HCT116 (cell line): ENCODE measurements around the gene CFAP45. TPM values are rescaled to one million over a fixed set of nuclear protein-coding genes. Genes with fewer than 3 reads are reported as not detected.

Experiments used
- ATAC-seq: fragments of 200-7000 bp; cut with Tn5 transposase; 2 replicates; pipeline ENCODE4 v1.9.1; 2020; ENCODE audit warnings: mild to moderate bottlenecking, moderate library complexity
- BruUV-seq: library from RNA; stranded (reverse); fragments of 400-500 nt; replicated peaks from 2 replicates; lab custom pipeline; 2021; lab: Mats Ljungman, UMichigan
- CTCF ChIA-PET: fragments of 300-600 bp; sonication (Branson Sonifier 250); formaldehyde crosslinking; loops from one replicate; lab custom pipeline; 2021; ENCODE audit warnings: antibody characterized with exemption; lab: Charles Lee
- POLR2A ChIA-PET: fragments of 300-600, 350-600 bp; sonication (Branson Sonifier 250); formaldehyde crosslinking; loops from one replicate; lab custom pipeline; 2021; ENCODE audit warnings: antibody characterized with exemption; lab: Charles Lee
- RAD21 ChIA-PET, 2 experiments: fragments of 300-600 bp; sonication (Branson Sonifier 250); formaldehyde crosslinking; loops; one replicate each; lab custom pipeline; 2023; ENCODE audit warnings: low total read pairs in 2 of 2; ENCODE audit not compliant: uncharacterized antibody in 2 of 2, unreplicated experiment in 2 of 2, low non-redundant PET in 1 of 2; lab: Charles Lee
- DNase-seq: peaks from one replicate; pipeline ENCODE4 v3.0.0-alpha.2; 2010; ENCODE audit warnings: low read depth, low spot score
- H2AFZ ChIP-seq: fragments of 200-600 bp; shearing (Covaris generic), sonication (generic); 2 replicates; pipeline ENCODE4 v1.6.1; 2017; ENCODE audit warnings: low read depth, mixed run types, mixed read lengths, antibody characterized with exemption, low read length; ENCODE audit not compliant: poor library complexity, severe bottlenecking
- H3K27ac ChIP-seq: 2 replicates; pipeline ENCODE4 v1.5.1; 2012; ENCODE audit warnings: low read depth, low read length
- H3K27me3 ChIP-seq: fragments of 200-600 bp; sonication (generic); 2 replicates; pipeline ENCODE4 v1.6.1; 2016; ENCODE audit warnings: mixed run types, low read length, mixed read lengths; ENCODE audit not compliant: insufficient read depth
- H3K36me3 ChIP-seq, 2 experiments: fragments of 200-500 bp in 1 of 2; fragments of 200-600 bp in 1 of 2; sonication (Bioruptor generic) in 1 of 2; sonication (generic) in 1 of 2; 2 replicates each; pipeline versions ENCODE4 v1.5.1 to v1.6.1; 2014 to 2016; ENCODE audit warnings: low read length in 2 of 2, inconsistent platforms in 1 of 2, mixed read lengths in 1 of 2, mixed run types in 1 of 2; ENCODE audit not compliant: insufficient read depth in 2 of 2, control insufficient read depth in 1 of 2
- H3K4me1 ChIP-seq, 2 experiments: fragments of 200-600 bp in 1 of 2; sonication (generic) in 1 of 2; 2 replicates each; pipeline versions ENCODE4 v1.5.1 to v1.6.1; 2012 to 2017; ENCODE audit warnings: low read length in 2 of 2, inconsistent platforms in 1 of 2, mild to moderate bottlenecking in 1 of 2, mixed read lengths in 1 of 2, mixed run types in 1 of 2, moderate library complexity in 1 of 2; ENCODE audit not compliant: insufficient read depth in 2 of 2, control insufficient read depth in 1 of 2
- H3K4me2 ChIP-seq: fragments of 200-600 bp; sonication (generic); 2 replicates; pipeline ENCODE4 v1.6.1; 2017; ENCODE audit warnings: mixed run types, low read length, mixed read lengths
- H3K4me3 ChIP-seq, 2 experiments: fragments of 200-600 bp in 1 of 2; sonication (generic) in 1 of 2; replicated peaks in 1 of 2; 2 replicates each; pipeline ENCODE4 v1.5.1; 2011 to 2016; ENCODE audit warnings: low read length in 2 of 2, control low read depth in 1 of 2, low read depth in 1 of 2, mild to moderate bottlenecking in 1 of 2, mixed read lengths in 1 of 2, mixed run types in 1 of 2
- H3K79me2 ChIP-seq: fragments of 200-600 bp; sonication (generic); 2 replicates; pipeline ENCODE4 v1.6.1; 2017; ENCODE audit warnings: mild to moderate bottlenecking, mixed run types, low read length, moderate library complexity, mixed read lengths; ENCODE audit not compliant: insufficient read depth
- H3K9ac ChIP-seq: fragments of 200-600 bp; sonication (generic); 2 replicates; pipeline ENCODE4 v1.6.1; 2016; ENCODE audit warnings: low read length, mixed read lengths
- H3K9me2 ChIP-seq: fragments of 200-600 bp; sonication (generic), shearing (Covaris generic); 2 replicates; pipeline ENCODE4 v1.6.1; 2017; ENCODE audit warnings: mixed run types, mild to moderate bottlenecking, moderate library complexity; ENCODE audit not compliant: insufficient read depth
- H3K9me3 ChIP-seq, 2 experiments: fragments of 200-500 bp in 1 of 2; fragments of 200-600 bp in 1 of 2; sonication (Bioruptor generic) in 1 of 2; sonication (generic) in 1 of 2; 2 replicates each; pipeline ENCODE4 v1.6.1; 2014 to 2017; ENCODE audit warnings: low read length in 2 of 2, mixed read lengths in 2 of 2, inconsistent platforms in 1 of 2, low read depth in 1 of 2, mild to moderate bottlenecking in 1 of 2, mixed run types in 1 of 2, moderate library complexity in 1 of 2; ENCODE audit not compliant: control insufficient read depth in 1 of 2, insufficient read depth in 1 of 2
- H4K20me1 ChIP-seq: fragments of 200-600 bp; sonication (generic), shearing (Covaris generic); 2 replicates; pipeline ENCODE4 v1.6.1; 2017; ENCODE audit warnings: mixed run types, mild to moderate bottlenecking, moderate library complexity; ENCODE audit not compliant: insufficient read depth
- ATF3 ChIP-seq: IDR thresholded peaks from 2 replicates; pipeline ENCODE4 v1.6.1; 2012
- CEBPB ChIP-seq: IDR thresholded peaks from 2 replicates; pipeline ENCODE4 v1.6.1; 2012; ENCODE audit warnings: low read depth
- CTCF ChIP-seq, 3 experiments: fragments of 200-600 bp in 1 of 3; sonication (generic) in 1 of 3; IDR thresholded peaks in 2 of 3; conservative IDR thresholded peaks in 1 of 3; 2 replicates each; pipeline ENCODE4 v1.5.1; 2012 to 2017; ENCODE audit warnings: low read depth in 2 of 3, low read length in 2 of 3, antibody characterized with exemption in 1 of 3, borderline replicate concordance in 1 of 3, control low read depth in 1 of 3, mild to moderate bottlenecking in 1 of 3, mixed read lengths in 1 of 3, mixed run types in 1 of 3, moderate library complexity in 1 of 3; ENCODE audit not compliant: insufficient read depth in 1 of 3
- EGR1 ChIP-seq: IDR thresholded peaks from 2 replicates; pipeline ENCODE4 v1.6.1; 2012; ENCODE audit warnings: low read depth
- ELF1 ChIP-seq: IDR thresholded peaks from 2 replicates; pipeline ENCODE4 v1.6.1; 2012; ENCODE audit warnings: low read depth, borderline replicate concordance
- EZH2 ChIP-seq: fragments of 200-600 bp; sonication (generic); IDR thresholded peaks from 2 replicates; pipeline ENCODE4 v1.6.1; 2017; ENCODE audit warnings: antibody characterized with exemption, mixed run types
- EZH2phosphoT487 ChIP-seq: fragments of 200-600 bp; IDR thresholded peaks from 2 replicates; pipeline ENCODE4 v1.6.1; 2018; ENCODE audit warnings: antibody characterized with exemption, borderline replicate concordance
- FOSL1 ChIP-seq: IDR thresholded peaks from 2 replicates; pipeline ENCODE4 v1.6.1; 2012; ENCODE audit warnings: low read depth
- JUND ChIP-seq: IDR thresholded peaks from 2 replicates; pipeline ENCODE4 v1.6.1; 2012
- POLR2AphosphoS5 ChIP-seq: IDR thresholded peaks from 2 replicates; pipeline ENCODE4 v1.6.1; 2011; ENCODE audit warnings: mild to moderate bottlenecking, low read depth, low read length, moderate library complexity
- RAD21 ChIP-seq: IDR thresholded peaks from 2 replicates; pipeline ENCODE4 v1.6.1; 2012; ENCODE audit warnings: low read depth, mild to moderate bottlenecking
- SIN3A ChIP-seq: IDR thresholded peaks from 2 replicates; pipeline ENCODE4 v1.6.1; 2012; ENCODE audit warnings: low read depth
- SRF ChIP-seq: IDR thresholded peaks from 2 replicates; pipeline ENCODE4 v1.6.1; 2012; ENCODE audit warnings: low read depth
- YY1 ChIP-seq: IDR thresholded peaks from 2 replicates; pipeline ENCODE4 v1.6.1; 2011; ENCODE audit warnings: low read length, low read depth, moderate library complexity, mild to moderate bottlenecking; ENCODE audit not compliant: insufficient replicate concordance; ENCODE audit errors: extremely low read depth
- ZFX ChIP-seq: fragments of 450-650 bp; IDR thresholded peaks from 2 replicates; pipeline ENCODE4 v1.6.1; 2017
- ZNF274 ChIP-seq: fragments of 200-500 bp; sonication (Bioruptor generic); IDR thresholded peaks from 2 replicates; pipeline ENCODE4 v1.6.1; 2014; ENCODE audit warnings: mild to moderate bottlenecking, low read depth, low read length, inconsistent platforms
- intact Hi-C: fragments of 100-400 bp; cut with micrococcal nuclease; formaldehyde crosslinking; loops from 2 replicates; pipeline ENCODE4 v1.10.0; 2022
- total RNA-seq: library from RNA; stranded (reverse); gene quantifications from one replicate; pipeline ENCODE4 v1.2.1, GENCODE V29; 2021; ENCODE audit not compliant: unreplicated experiment
- TF ChIP-seq, protein P1 (sequence below): IDR thresholded peaks from 2 replicates; pipeline ENCODE4 v1.6.1; 2011; ENCODE audit warnings: mild to moderate bottlenecking, low read length, moderate library complexity; ENCODE audit not compliant: insufficient replicate concordance; ENCODE audit errors: extremely low read depth

CFAP45 gene
- total RNA-seq, 1 experiment from 2014 or later, result 0.59 TPM

DNA sequence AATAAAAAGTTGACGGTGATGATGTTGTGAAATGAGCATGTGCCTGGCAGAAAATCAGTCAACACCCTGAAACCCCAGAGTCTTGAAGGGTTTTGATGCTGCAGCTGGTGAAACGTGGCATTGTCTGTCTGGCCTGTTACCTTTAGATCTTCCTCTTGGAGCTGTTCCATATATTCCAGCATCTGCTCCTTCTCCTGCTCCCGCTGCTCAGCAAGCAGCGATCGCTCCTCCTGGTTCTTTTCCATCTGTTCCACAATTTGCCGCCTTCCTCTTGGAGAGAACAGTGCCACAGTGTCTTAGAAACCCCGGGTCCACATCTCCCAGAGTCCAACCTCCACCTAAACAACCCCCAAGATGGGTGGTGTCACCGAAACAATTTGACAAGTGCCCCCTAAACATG is 15.7 kb downstream of the CFAP45 start:
- Histone ChIP-seq H3K9ac (no peak overlapping the region), H3K4me3 (no peak overlapping the region), H3K27ac (no peak overlapping the region), H3K4me2 (no peak overlapping the region), H2AFZ (no peak overlapping the region), H3K36me3 (no peaks in the 10 kb centered on the region), H3K27me3 (no peaks in the 10 kb centered on the region), H3K4me1 (peaks cover 21 to 41% of the 10 kb centered on the region in 2 experiments), H3K79me2 (no peaks in the 10 kb centered on the region), H3K9me3 (no peaks in the 10 kb centered on the region), H3K9me2 (no peaks in the 10 kb centered on the region), H4K20me1 (no peaks in the 10 kb centered on the region)
- ATAC-seq, result no peak
- ChIA-PET CTCF (no interaction called here), POLR2A (no interaction called here), RAD21 (no interaction called here)
- BruUV-seq, result no TSS peak
- no peak for TF ChIP-seq ZNF274
- TF ChIP-seq EZH2, result no peak
- no peak for TF ChIP-seq JUND
- no peak for TF ChIP-seq ELF1
- TF ChIP-seq, protein P1, sequence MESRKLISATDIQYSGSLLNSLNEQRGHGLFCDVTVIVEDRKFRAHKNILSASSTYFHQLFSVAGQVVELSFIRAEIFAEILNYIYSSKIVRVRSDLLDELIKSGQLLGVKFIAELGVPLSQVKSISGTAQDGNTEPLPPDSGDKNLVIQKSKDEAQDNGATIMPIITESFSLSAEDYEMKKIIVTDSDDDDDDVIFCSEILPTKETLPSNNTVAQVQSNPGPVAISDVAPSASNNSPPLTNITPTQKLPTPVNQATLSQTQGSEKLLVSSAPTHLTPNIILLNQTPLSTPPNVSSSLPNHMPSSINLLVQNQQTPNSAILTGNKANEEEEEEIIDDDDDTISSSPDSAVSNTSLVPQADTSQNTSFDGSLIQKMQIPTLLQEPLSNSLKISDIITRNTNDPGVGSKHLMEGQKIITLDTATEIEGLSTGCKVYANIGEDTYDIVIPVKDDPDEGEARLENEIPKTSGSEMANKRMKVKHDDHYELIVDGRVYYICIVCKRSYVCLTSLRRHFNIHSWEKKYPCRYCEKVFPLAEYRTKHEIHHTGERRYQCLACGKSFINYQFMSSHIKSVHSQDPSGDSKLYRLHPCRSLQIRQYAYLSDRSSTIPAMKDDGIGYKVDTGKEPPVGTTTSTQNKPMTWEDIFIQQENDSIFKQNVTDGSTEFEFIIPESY, result no peak
- TF ChIP-seq RAD21, result no peak
- no peak for TF ChIP-seq EGR1
- no peak for DNase-seq
- intact Hi-C loops, result no loop called here

- Histone ChIP-seq H3K9ac (no peak overlapping the region), H3K4me1 (peaks cover 21 to 37% of the 10 kb centered on the region in 2 experiments), H4K20me1 (no peaks in the 10 kb centered on the region), H3K36me3 (no peaks in the 10 kb centered on the region), H3K27me3 (no peaks in the 10 kb centered on the region), H3K4me2 (peak overlapping the region; percentile 54; the same call in 1 of the 2 replicates), H3K27ac (no peak overlapping the region), H3K4me3 (no peak overlapping the region), H3K9me2 (no peaks in the 10 kb centered on the region), H3K79me2 (no peaks in the 10 kb centered on the region), H3K9me3 (no peaks in the 10 kb centered on the region), H2AFZ (no peak overlapping the region)
- ChIA-PET CTCF (interaction anchor here (2.4 kb wide), 1 partner anchor 85 kb away, joined by 11 read pairs; no protein-coding TSS in a partner anchor), RAD21 (no interaction called here), POLR2A (no interaction called here)
- ATAC-seq (no peak), DNase-seq (no peak)
- no TSS peak for BruUV-seq
- intact Hi-C loops, result no loop called here
- TF ChIP-seq JUND, result no peak
- TF ChIP-seq YY1, result no peak
- TF ChIP-seq ZFX, result no peak
- TF ChIP-seq EZH2phosphoT487, result no peak
- no peak for TF ChIP-seq CEBPB
- no peak for TF ChIP-seq CTCF (IDR thresholded peaks at IDR 0.05 in 2 of 3, conservative IDR thresholded peaks at IDR 0.05 in 1 of 3; ENCODE audit: borderline replicate concordance in 1 of 3, insufficient read depth in 1 of 3, low read depth in 2 of 3, low read length in 2 of 3)
- no peak for TF ChIP-seq POLR2AphosphoS5
- no peak for TF ChIP-seq ELF1
- TF ChIP-seq ATF3, result no peak
- no peak for TF ChIP-seq SRF
- TF ChIP-seq FOSL1, result no peak
- no peak for TF ChIP-seq RAD21
- no peak for TF ChIP-seq SIN3A
Measured at GRCh38 chr1:159883134-159883533, 16.8 kb downstream of the CFAP45 start.
